GM10248 (cell line): ENCODE data around the gene CYFIP2.

Experiments used
- CTCF ChIA-PET: fragments of 300-600 bp; sonication (Branson Sonifier 250); formaldehyde crosslinking; extraction: SDS; loops from one replicate; lab custom pipeline; 2021; ENCODE audit warnings: antibody characterized with exemption; lab: Yijun Ruan, JAX
- POLR2A ChIA-PET: fragments of 350-650 bp; sonication (Branson Sonifier 250); formaldehyde crosslinking; extraction: SDS; loops from one replicate; lab custom pipeline; 2020; ENCODE audit warnings: antibody characterized with exemption; lab: Yijun Ruan, JAX
- DNase-seq: peaks from one replicate; pipeline ENCODE4 v3.0.0; 2012; ENCODE audit errors: extremely low spot score
- CTCF ChIP-seq: IDR thresholded peaks from 2 replicates; pipeline ENCODE4 v1.5.1; 2012; ENCODE audit warnings: mild to moderate bottlenecking, low read depth; ENCODE audit errors: extremely low read depth, missing control alignments, control extremely low read depth

Gene CYFIP2

GRCh38 chr5:157362012-157362411, 96.1 kb downstream of the CYFIP2 start:
- DNase-seq: no peak
- ChIA-PET POLR2A (no interaction called here), CTCF (interaction anchor here (1.5 kb wide), 1 partner anchor 34 kb away, joined by 5 read pairs; no protein-coding TSS in a partner anchor)
- TF ChIP-seq CTCF: no peak

- no peak for DNase-seq
- no peak for TF ChIP-seq CTCF
- CTCF ChIA-PET: interaction anchor here (1.1 to 1.5 kb wide), 2 partner anchors 26 to 34 kb away, joined by 3 to 5 read pairs; no protein-coding TSS in a partner anchor
- POLR2A ChIA-PET: no interaction called here
These were observed 96.6 kb downstream of the CYFIP2 start for GRCh38 chr5:157362502-157362901.

- CTCF ChIA-PET: interaction anchor here (1.0 to 2.5 kb wide), 6 partner anchors 8 to 381 kb away, joined by 3 to 7 read pairs (median 4); partner anchors contain the start of gene LSM11
- DNase-seq: no peak
- no peak for TF ChIP-seq CTCF
- POLR2A ChIA-PET: no interaction called here
These were observed 97.1 kb downstream of the CYFIP2 start for GRCh38 chr5:157362982-157363381.

GRCh38 chr5:157365732-157366131, 99.8 kb downstream of the CYFIP2 start:
- no peak for TF ChIP-seq CTCF
- CTCF ChIA-PET: no interaction called here
- no peak for DNase-seq
- POLR2A ChIA-PET: no interaction called here

- CTCF ChIA-PET: interaction anchor here (0.8 kb wide), 1 partner anchor 11 kb away, joined by 3 read pairs; no protein-coding TSS in a partner anchor
- POLR2A ChIA-PET: no interaction called here
- TF ChIP-seq CTCF: no peak
- no peak for DNase-seq
These were observed 101.1 kb downstream of the CYFIP2 start for GRCh38 chr5:157366741-157367674.

- ChIA-PET POLR2A (no interaction called here), CTCF (interaction anchor here (0.6 to 1.7 kb wide), 7 partner anchors 9 to 374 kb away, joined by 3 to 5 read pairs (median 3); partner anchors contain the start of gene LSM11)
- no peak for DNase-seq
- no peak for TF ChIP-seq CTCF
These were observed 103.6 kb downstream of the CYFIP2 start for GRCh38 chr5:157369507-157369906.
